NK-92 (cell line): Measurements from ENCODE around the gene ZC3H12A.

Experiments used
- DNase-seq: peaks from one replicate; lab custom pipeline; 2025; ENCODE audit not compliant: unreplicated experiment; lab: John Stamatoyannopoulos, UW

ZC3H12A gene

GRCh38 chr1:37453647-37454046, 20.7 kb upstream of the ZC3H12A start:
- DNase-seq = no peak

- no peak for DNase-seq
Measured at GRCh38 chr1:37455516-37455915, 18.9 kb upstream of the ZC3H12A start.

GRCh38 chr1:37456614-37457013, 17.8 kb upstream of the ZC3H12A start:
- no peak for DNase-seq

- DNase-seq = no peak
Measured at GRCh38 chr1:37458551-37458950, 15.8 kb upstream of the ZC3H12A start.

DNA sequence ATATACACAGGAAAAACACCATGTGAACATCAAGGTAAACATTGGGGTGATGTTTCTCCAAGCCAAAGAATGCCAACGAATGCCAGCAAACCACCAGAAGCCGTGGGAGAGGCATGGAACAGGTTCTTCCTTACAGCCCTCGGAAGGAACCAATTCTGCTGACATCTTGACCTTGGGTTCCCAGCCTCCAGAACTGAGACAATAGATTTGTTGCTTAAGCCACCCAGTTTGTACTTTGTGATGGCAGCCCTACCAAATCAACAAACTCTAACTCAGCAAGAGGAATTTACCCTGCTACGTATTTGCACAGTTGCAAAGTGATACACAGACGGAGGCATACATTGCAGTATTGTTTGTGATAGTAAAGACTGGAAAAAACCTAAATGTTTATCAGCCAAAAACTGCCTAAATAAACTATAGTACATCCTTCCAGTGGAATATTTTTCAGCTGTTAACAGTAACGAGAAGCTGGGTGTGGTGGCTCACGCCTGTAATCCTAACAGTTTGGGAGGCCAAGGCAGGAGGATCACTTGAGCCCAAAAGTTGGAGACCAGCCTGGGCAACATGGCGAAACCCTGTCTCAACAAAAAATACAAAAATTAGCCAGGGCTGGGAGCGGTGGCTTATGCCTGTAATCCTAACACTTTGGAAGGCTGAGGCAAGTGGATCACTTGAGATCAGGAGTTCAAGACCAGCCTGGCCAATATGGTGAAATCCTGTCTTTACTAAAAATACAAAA, 12.5 kb upstream of the ZC3H12A start:
- DNase-seq = no peak

- no peak for DNase-seq
Measured at GRCh38 chr1:37464443-37464842, 9.9 kb upstream of the ZC3H12A start.

- no peak for DNase-seq
Measured at GRCh38 chr1:37465593-37466517, 8.5 kb upstream of the ZC3H12A start.

- DNase-seq = no peak
Measured at GRCh38 chr1:37468037-37468436, 6.3 kb upstream of the ZC3H12A start.

DNA sequence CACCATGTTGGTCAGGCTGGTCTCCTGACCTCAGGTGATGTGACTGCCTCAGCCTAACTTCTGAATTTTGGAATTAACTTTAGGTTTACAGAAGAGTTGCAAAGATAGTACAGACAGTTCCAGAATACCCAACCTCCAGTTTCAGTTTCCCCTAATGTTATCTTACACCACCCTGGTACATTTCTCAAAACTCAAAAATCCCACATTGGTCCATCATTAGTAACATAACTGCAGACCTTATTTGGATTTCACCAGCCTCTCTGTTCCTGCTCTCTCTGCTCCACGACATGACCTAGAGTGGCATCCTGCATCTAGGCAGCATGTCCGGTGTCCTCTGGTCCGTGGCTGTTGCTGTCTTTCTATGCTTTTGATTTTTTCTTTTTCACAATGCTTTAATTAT, 5.0 kb upstream of the ZC3H12A start:
- no peak for DNase-seq

- no peak for DNase-seq
Measured at GRCh38 chr1:37471345-37472231, 2.8 kb upstream of the ZC3H12A start.

- no peak for DNase-seq
Measured at GRCh38 chr1:37472281-37472680, 2.1 kb upstream of the ZC3H12A start.

DNA sequence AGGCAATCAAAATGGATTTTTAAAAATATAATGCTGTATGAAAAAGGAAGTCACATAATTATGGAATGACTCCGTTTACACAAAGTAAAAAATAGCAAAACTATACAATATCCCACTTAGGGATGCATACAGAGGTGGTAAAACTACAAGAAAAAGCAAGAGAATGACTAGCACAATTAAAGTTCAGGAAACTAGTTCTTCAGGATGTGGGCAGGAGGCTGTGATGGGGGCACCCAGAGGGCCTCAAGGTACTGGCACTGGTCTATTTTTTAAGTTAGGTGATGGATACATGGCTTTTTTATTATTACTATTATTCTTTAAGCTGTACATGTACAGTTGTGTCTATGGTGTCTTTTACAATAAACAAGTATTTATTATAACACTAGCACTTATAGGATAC, 1.4 kb upstream of the ZC3H12A start:
- no peak for DNase-seq

DNA sequence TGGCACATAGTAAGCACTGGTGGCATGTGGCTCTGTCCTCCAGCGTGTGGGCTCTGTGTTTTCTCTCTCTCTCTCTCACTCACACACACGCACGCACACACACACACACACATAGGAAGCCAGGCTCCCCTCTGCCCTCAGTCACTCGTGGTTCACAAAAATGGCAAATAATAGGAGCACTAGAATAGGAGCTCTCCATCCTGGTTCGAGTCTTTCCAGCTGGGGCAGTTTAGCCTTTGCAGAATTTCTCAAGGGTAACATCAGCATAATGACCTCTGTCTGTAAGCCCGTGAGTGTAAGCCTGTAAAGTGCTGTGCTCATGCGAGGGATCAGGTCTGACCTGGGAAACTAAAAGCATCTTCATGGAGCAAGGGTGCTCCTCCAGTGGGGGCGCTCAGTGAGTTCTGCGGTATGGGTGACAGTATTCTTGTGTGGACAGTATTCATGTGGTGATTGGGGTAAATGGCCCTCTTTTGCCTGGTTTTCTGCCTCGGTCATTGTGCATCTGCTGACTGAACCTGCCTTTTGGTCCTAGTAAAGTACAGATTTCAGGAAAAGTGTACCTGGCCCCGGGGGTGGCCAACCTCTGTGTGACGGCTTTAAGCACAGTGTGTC, 842 bp upstream of the ZC3H12A start:
- no peak for DNase-seq

DNA sequence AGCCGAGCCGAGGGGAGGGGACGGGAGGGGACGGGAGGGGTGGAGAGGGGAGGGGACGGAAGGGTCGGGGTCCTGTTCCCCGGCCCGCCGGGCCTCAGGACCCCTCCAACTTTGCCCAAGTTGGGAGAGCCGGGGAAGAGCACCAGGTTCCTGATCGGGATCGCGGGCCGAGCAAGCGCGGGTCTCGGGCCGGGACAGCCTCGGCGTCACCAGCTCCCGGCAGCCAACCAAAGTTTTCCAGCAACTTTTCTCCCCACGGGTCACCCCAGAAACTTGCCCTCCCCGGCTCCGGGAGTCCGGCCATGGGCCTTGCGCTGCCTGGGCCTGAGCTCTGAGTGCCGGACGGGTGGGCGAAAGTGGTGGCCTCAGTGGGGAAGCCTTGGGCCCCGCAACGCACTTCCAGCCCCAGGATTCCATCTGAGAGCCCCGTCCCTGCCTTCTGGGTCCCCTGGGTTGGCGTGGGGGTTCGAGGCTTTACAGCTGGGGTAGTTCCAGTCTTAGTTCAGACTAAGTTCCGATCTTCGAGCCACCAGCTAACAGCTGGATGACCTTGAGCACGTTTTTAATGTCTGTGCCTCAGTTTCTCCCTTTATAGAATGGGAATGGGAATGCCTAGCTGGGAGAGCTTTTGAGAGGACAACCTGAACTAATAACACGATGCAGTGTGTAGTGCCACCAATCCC, 458 bp downstream of the ZC3H12A start:
- DNase-seq = no peak

GRCh38 chr1:37475380-37476086, 1.2 kb downstream of the ZC3H12A start:
- DNase-seq = no peak

GRCh38 chr1:37476087-37476452, 1.7 kb downstream of the ZC3H12A start:
- DNase-seq = no peak

DNA sequence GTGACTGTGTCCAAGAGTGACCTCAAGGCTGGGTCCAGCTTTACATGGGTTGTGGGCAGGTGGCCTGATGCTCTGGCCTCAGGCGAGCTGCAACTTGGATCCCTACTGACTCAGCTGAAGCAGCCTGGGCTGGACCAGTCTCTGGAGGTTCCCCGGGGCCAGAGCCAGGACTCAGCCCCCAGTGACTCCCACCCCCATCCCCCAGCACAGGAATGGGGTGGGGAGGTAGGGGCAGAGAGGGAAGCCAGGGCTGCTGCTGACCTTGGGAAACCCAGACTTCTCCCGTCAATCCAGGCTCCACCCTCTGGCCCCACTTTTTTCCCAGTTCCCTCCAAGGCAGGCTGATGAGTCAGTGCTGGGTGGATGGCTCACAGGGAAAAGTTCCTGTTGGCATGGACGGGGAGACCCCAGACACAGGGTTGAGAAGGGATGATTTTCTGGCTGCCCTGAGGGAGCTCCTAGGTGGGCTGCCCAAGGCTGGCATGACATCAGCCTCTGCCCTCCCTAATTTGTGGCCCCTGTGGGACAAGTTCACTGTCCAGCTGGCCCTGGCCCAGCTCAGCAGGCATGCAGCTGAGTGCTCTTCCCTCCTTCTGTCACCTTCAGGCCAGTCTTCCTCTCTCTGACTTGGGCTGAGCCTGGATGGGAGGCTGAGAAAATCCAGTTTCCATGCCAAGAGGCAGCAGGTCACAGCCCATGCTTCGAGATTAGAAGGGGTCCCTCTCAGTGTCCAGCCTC, 2.2 kb downstream of the ZC3H12A start:
- DNase-seq = no peak

- peak; percentile 51 for DNase-seq
Measured at GRCh38 chr1:37477198-37477931, 3.0 kb downstream of the ZC3H12A start.
